B cell (primary cell): ENCODE results near the gene SNAP29. TPM values are rescaled to one million over a fixed set of nuclear protein-coding genes. Genes with fewer than 3 reads are reported as not detected.

ENCODE experiments used
- ATAC-seq: fragments of 200-7000 bp; cut with Tn5 transposase; one replicate; pipeline ENCODE4 v1.10.0; 2021; ENCODE audit warnings: low read depth, mild to moderate bottlenecking, moderate number of reproducible peaks, moderate library complexity
- CTCF ChIA-PET: fragments of 350-600 bp; sonication (Branson Sonifier 250); formaldehyde crosslinking; loops from one replicate; lab custom pipeline; 2021; ENCODE audit warnings: antibody characterized with exemption, inconsistent platforms; lab: Charles Lee
- POLR2A ChIA-PET: fragments of 350-600 bp; sonication (Branson Sonifier 250); formaldehyde crosslinking; loops from one replicate; lab custom pipeline; 2021; ENCODE audit warnings: antibody characterized with exemption; lab: Charles Lee
- DNase-seq: peaks from one replicate; pipeline ENCODE4 v3.0.0; 2013
- H2AFZ ChIP-seq: 2 replicates; pipeline ENCODE4 v1.6.1; 2012; ENCODE audit warnings: mild to moderate bottlenecking, low read depth, low read length; ENCODE audit not compliant: insufficient read depth, poor library complexity, severe bottlenecking
- H3K27ac ChIP-seq, 2 donors: 1 replicate in 1 of 2; 2 replicates in 1 of 2; pipeline ENCODE4 v1.5.1; 2012 to 2013; ENCODE audit warnings: low read length in 2 of 2, mild to moderate bottlenecking in 2 of 2, moderate library complexity in 1 of 2
- H3K27me3 ChIP-seq, 4 experiments: fragments of 200-600 bp in 1 of 4; sonication (generic) in 1 of 4; replicated peaks in 1 of 4; 1 replicate in 2 of 4; 2 replicates in 2 of 4; pipeline versions ENCODE4 v1.6.1 to v1.7.0; 2013 to 2016; ENCODE audit warnings: low read length in 3 of 4, mild to moderate bottlenecking in 2 of 4, mixed read lengths in 1 of 4, moderate library complexity in 1 of 4; ENCODE audit not compliant: insufficient read depth in 4 of 4, control insufficient read depth in 3 of 4; ENCODE audit errors: control extremely low read depth in 1 of 4
- H3K36me3 ChIP-seq, 2 experiments: replicated peaks in 1 of 2; 1 replicate in 1 of 2; 2 replicates in 1 of 2; pipeline versions ENCODE4 v1.6.1 to v1.7.1; 2013; ENCODE audit warnings: low read length in 1 of 2; ENCODE audit not compliant: insufficient read depth in 2 of 2, control insufficient read depth in 1 of 2; ENCODE audit errors: control extremely low read depth in 1 of 2, extremely low read depth in 1 of 2
- H3K4me1 ChIP-seq, 2 donors: fragments of 200-600 bp in 1 of 2; sonication (generic) in 1 of 2; 1 replicate in 1 of 2; 2 replicates in 1 of 2; pipeline versions ENCODE4 v1.5.1 to v1.6.1; 2013 to 2017; ENCODE audit warnings: low read length in 2 of 2; ENCODE audit not compliant: control insufficient read depth in 2 of 2, insufficient read depth in 2 of 2
- H3K4me2 ChIP-seq: replicated peaks from 2 replicates; pipeline ENCODE3; 2012; ENCODE audit warnings: mild to moderate bottlenecking, low read depth, low read length; ENCODE audit not compliant: poor library complexity, severe bottlenecking
- H3K4me3 ChIP-seq, 5 experiments: fragments of 200-600 bp in 1 of 5; sonication (generic) in 1 of 5; 1 replicate in 3 of 5; 2 replicates in 2 of 5; pipeline versions ENCODE4 v1.5.1 to v1.7.0; 2011 to 2016; ENCODE audit warnings: low read length in 4 of 5, mild to moderate bottlenecking in 4 of 5, low read depth in 2 of 5, control low read depth in 1 of 5, moderate library complexity in 1 of 5; ENCODE audit not compliant: insufficient read depth in 1 of 5; ENCODE audit errors: control extremely low read depth in 1 of 5, extremely low read depth in 1 of 5
- H3K79me2 ChIP-seq: fragments of 200-600 bp; sonication (generic); one replicate; pipeline ENCODE4 v1.6.0; 2016; ENCODE audit warnings: low read length; ENCODE audit not compliant: control insufficient read depth, insufficient read depth
- H3K9ac ChIP-seq: fragments of 200-600 bp; sonication (generic); 2 replicates; pipeline ENCODE4 v1.6.1; 2017; ENCODE audit warnings: mild to moderate bottlenecking, low read length, moderate library complexity
- H3K9me3 ChIP-seq, 3 donors: one replicate each; pipeline versions ENCODE4 v1.6.1 to v1.7.1; 2013; ENCODE audit warnings: low read length in 2 of 3; ENCODE audit not compliant: control insufficient read depth in 2 of 3, insufficient read depth in 1 of 3; ENCODE audit errors: control extremely low read depth in 1 of 3
- H4K20me1 ChIP-seq: 2 replicates; pipeline ENCODE4 v1.6.0; 2012; ENCODE audit warnings: mild to moderate bottlenecking, low read length; ENCODE audit not compliant: insufficient read depth, control insufficient read depth, poor library complexity, severe bottlenecking
- H3K27ac Mint-ChIP-seq: one replicate; pipeline ENCODE4 v1.8.0; 2021; ENCODE audit warnings: mixed read lengths
- H3K27me3 Mint-ChIP-seq: one replicate; pipeline ENCODE4 v1.8.0; 2021; ENCODE audit warnings: mixed read lengths
- H3K4me1 Mint-ChIP-seq: one replicate; pipeline ENCODE4 v1.8.0; 2021; ENCODE audit warnings: mixed read lengths
- H3K4me3 Mint-ChIP-seq: one replicate; pipeline ENCODE4 v1.8.0; 2021; ENCODE audit warnings: mixed read lengths
- H3K9me3 Mint-ChIP-seq: one replicate; pipeline ENCODE4 v1.8.0; 2022; ENCODE audit warnings: mixed read lengths; ENCODE audit not compliant: insufficient read depth
- EZH2 ChIP-seq: IDR thresholded peaks from 2 replicates; pipeline ENCODE4 v1.6.1; 2012; ENCODE audit warnings: borderline replicate concordance, low read depth, mild to moderate bottlenecking, moderate library complexity, low read length; ENCODE audit not compliant: insufficient read depth, poor library complexity, severe bottlenecking
- WGBS: methylation state at CpG from one replicate; pipeline ENCODE4 v1.1.5; 2013; ENCODE audit warnings: missing lambda C conversion rate; ENCODE audit not compliant: insufficient coverage; 5-methylcytosine and 5-hydroxymethylcytosine counted together
- intact Hi-C: fragments of 100-400 bp; cut with micrococcal nuclease; formaldehyde crosslinking; loops from one replicate; pipeline ENCODE4 v1.10.0; 2022
- polyA plus RNA-seq: library from polyadenylated mRNA; depleted of rRNA; stranded (reverse); fragments of >200 nt; gene quantifications from 2 replicates; pipeline ENCODE4 v1.2.3, GENCODE V29; 2012
- total RNA-seq, 2 donors: library from RNA; stranded (reverse); fragments of 120-200 nt in 1 of 2; gene quantifications; 1 replicate in 1 of 2; 2 replicates in 1 of 2; pipeline versions ENCODE4 v1.2.3 to v1.2.4, GENCODE V29; 2013 to 2022
- TF ChIP-seq, protein P1 (sequence below): fragments of 200-600 bp; IDR thresholded peaks from one replicate; pipeline ENCODE4 v1.8.0; 2022; ENCODE audit warnings: antibody characterized with exemption, mild to moderate bottlenecking

Gene SNAP29
- total and polyA plus RNA-seq, 2 donors (not counting 1 experiment from before 2014, with no cell fraction given): 13.4 to 17.4 TPM

DNA sequence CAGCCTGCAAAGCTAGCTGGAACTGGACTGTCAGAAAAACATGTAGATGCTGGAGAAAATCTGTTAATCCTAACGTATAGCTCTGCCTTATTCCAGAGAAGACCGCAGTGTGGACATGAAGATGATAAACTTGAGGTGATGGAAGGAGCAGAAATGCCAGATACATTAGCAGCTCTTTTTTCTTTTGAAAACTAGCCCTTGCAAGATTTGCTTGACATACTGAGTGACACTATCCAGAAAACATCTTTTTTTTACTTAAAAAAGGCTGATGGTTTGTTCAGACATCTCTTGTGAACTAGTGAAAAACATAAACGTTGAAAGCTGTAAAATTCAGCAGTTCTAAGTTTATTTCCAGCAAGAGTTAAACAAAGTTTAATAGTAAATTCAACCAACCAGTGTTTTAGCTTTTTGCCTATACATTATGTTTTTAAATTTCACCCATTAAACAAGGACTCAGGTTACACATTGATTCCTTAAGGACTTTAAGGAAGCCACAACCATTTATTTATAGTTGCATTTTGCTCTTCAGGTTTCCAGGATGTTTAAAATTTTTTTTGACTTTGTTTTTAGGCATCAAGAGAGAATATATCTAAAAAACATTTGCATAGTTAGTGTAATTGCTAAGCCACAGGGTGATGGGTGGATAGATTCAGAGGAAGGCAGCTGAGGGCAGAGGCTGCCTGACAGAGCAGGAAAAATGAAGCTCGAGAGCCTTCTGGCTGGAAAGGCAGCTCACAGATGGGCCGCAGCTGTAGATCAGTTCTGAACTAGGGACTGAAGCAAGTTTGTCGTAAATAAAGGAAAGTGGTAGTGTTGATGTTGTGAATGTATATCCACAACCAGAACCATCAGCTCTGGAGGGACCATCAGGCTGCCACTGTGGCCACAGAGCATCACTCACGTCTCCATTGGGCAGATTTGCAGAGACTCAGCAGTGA is 9.5 kb downstream of the SNAP29 start:
- H3K9ac ChIP-seq: no peak overlapping the region

DNA sequence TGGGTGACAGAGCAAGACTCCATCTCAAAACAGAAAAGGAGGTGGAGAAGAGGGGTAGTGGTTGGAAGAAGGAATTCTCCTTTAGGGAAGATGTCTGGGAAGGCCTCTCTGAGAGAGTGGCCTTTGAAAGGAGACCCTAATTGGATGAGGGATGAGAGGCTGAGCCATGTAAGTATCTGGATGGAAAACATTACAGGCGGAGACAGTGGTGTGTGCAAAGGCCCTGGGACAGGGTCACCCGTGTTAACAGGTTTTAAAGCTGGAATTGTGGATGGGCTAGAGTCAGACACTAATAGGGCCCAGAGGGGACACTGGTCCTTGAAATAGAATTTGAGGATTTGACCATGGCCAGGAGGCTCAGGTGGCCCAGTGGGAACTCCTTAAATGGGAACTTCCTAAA is 10.4 kb downstream of the SNAP29 start:
- peaks cover 12% of the 10 kb centered on the region for H4K20me1 ChIP-seq
- 100% methylated on average over 2 of the region's 2 CpGs for WGBS
- intact Hi-C loops: no loop called here
- no peaks in the 10 kb centered on the region for H3K27me3 ChIP-seq
- POLR2A ChIA-PET: no interaction called here
- DNase-seq (no peak), ATAC-seq (no peak)
- peaks cover 5% of the 10 kb centered on the region for H3K79me2 ChIP-seq
- Mint-ChIP-seq H3K4me1 (peaks cover 1% of the 10 kb centered on the region), H3K27me3 (no peaks in the 10 kb centered on the region), H3K4me3 (no peak overlapping the region), H3K9me3 (no peaks in the 10 kb centered on the region), H3K27ac (no peak overlapping the region)
- no peak overlapping the region for H3K4me2 ChIP-seq
- H3K4me1 ChIP-seq: no peaks in the 10 kb centered on the region
- H3K4me3 ChIP-seq: no peak overlapping the region
- H3K36me3 ChIP-seq: peaks cover 2 to 17% of the 10 kb centered on the region in 2 experiments
- CTCF ChIA-PET: no interaction called here
- H2AFZ ChIP-seq: no peak overlapping the region
- TF ChIP-seq, protein P1, sequence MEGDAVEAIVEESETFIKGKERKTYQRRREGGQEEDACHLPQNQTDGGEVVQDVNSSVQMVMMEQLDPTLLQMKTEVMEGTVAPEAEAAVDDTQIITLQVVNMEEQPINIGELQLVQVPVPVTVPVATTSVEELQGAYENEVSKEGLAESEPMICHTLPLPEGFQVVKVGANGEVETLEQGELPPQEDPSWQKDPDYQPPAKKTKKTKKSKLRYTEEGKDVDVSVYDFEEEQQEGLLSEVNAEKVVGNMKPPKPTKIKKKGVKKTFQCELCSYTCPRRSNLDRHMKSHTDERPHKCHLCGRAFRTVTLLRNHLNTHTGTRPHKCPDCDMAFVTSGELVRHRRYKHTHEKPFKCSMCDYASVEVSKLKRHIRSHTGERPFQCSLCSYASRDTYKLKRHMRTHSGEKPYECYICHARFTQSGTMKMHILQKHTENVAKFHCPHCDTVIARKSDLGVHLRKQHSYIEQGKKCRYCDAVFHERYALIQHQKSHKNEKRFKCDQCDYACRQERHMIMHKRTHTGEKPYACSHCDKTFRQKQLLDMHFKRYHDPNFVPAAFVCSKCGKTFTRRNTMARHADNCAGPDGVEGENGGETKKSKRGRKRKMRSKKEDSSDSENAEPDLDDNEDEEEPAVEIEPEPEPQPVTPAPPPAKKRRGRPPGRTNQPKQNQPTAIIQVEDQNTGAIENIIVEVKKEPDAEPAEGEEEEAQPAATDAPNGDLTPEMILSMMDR: no peak
- no peak for TF ChIP-seq EZH2
- no peaks in the 10 kb centered on the region for H3K9me3 ChIP-seq
- no peak overlapping the region for H3K27ac ChIP-seq
- H3K9ac ChIP-seq: no peak overlapping the region

More for the DNA sequence above, 9.5 kb downstream of the SNAP29 start:
- Histone ChIP-seq H3K36me3 (peaks cover 2 to 13% of the 10 kb centered on the region in 2 experiments), H3K27ac (no peak overlapping the region), H2AFZ (no peak overlapping the region), H3K79me2 (peaks cover 5% of the 10 kb centered on the region), H3K4me3 (no peak overlapping the region), H3K4me1 (no peaks in the 10 kb centered on the region), H3K27me3 (no peaks in the 10 kb centered on the region), H3K4me2 (no peak overlapping the region), H4K20me1 (peaks cover 17% of the 10 kb centered on the region), H3K9me3 (no peaks in the 10 kb centered on the region)
- Mint-ChIP-seq H3K27ac (no peak overlapping the region), H3K4me1 (peaks cover 1% of the 10 kb centered on the region), H3K4me3 (no peak overlapping the region), H3K27me3 (no peaks in the 10 kb centered on the region), H3K9me3 (no peaks in the 10 kb centered on the region)
- no peak for TF ChIP-seq EZH2
- TF ChIP-seq, protein P1: no peak
- intact Hi-C loops: no loop called here
- ChIA-PET POLR2A (no interaction called here), CTCF (no interaction called here)
- no peak for ATAC-seq
- no peak for DNase-seq
- 94% methylated on average over 3 of the region's 7 CpGs for WGBS
